ENCODE results near the gene FIG4.
"Not testable (repeated sequence)": the region's sequence is repeated elsewhere in the genome, so short reads cannot be mapped to it uniquely, and the experiment has no call there.

The FIG4 gene

GRCh38 chr6:109854541-109855308 is 163.6 kb downstream of the FIG4 start:
- DNase-seq (ENCODE audit: low spot score), result no peak

DNA sequence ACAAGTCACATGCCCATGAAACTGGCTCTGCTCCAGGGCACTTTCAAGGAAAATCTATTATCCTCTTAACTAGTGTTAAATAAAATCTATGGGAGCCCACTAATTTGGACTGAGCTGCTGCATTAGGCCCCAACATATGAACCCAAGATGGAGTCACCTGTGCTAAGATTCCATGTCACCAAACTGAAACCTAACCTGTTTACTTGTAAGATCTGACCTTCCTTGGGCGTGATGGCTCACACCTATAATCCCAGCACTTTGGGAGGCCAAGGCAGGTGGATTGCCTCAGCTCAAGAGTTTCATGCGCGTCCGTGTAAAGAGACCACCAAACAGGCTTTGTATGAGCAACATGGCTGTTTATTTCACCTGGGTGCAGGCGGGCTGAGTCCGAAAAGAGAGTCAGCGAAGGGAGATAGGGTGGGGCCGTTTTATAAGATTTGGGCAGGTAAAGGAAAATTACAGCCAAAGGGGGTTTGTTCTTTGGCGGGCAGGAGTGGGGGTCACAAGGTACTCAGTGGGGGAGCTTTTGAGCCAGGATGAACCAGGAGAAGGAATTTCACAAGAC is 164.5 kb downstream of the FIG4 start:
- not testable (repeated sequence) for DNase-seq (ENCODE audit: low spot score)

- no peak for DNase-seq (ENCODE audit: low spot score)
Measured at GRCh38 chr6:109861946-109862345, 170.8 kb downstream of the FIG4 start.

DNA sequence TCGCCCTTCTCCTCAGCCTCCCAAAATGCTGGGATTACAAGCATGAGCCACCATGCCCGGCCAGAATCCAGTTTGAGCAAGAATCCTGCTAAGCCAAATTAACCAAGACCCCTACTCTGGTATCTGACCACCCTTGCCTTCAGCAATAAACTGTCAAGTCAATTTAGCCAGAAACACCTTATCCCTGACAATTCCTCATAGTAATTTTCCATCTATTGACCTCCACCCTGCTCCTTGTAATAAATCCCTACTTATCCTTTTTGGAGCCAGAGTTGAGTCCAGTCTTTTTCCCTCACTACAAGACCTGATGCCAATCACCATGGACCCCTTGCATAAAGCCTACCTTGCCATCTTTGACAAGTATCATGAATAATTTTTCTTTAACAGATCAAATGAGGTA is 173.0 kb downstream of the FIG4 start:
- no peak for DNase-seq (ENCODE audit: low spot score)

DNA sequence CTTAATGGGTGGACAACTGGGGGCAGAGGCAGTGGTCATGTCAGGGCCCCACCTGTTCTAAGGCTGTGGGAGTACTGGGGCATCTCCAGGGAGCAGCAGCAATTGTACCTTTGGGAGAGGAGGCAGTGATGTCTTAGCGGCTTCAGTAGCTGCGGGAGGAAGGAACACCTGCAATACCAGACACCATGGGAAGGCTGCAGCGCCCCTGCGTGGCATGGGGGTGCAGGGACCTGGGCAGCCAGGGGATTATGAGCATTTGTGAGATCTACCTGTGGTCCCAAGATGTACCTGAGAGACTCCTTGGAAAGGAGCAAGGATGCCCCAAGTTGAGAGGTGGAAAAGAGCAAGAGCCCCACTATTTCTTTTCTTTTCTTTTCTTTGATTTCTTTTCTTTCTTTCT is 174.9 kb downstream of the FIG4 start:
- DNase-seq (ENCODE audit: low spot score), result no peak

DNA sequence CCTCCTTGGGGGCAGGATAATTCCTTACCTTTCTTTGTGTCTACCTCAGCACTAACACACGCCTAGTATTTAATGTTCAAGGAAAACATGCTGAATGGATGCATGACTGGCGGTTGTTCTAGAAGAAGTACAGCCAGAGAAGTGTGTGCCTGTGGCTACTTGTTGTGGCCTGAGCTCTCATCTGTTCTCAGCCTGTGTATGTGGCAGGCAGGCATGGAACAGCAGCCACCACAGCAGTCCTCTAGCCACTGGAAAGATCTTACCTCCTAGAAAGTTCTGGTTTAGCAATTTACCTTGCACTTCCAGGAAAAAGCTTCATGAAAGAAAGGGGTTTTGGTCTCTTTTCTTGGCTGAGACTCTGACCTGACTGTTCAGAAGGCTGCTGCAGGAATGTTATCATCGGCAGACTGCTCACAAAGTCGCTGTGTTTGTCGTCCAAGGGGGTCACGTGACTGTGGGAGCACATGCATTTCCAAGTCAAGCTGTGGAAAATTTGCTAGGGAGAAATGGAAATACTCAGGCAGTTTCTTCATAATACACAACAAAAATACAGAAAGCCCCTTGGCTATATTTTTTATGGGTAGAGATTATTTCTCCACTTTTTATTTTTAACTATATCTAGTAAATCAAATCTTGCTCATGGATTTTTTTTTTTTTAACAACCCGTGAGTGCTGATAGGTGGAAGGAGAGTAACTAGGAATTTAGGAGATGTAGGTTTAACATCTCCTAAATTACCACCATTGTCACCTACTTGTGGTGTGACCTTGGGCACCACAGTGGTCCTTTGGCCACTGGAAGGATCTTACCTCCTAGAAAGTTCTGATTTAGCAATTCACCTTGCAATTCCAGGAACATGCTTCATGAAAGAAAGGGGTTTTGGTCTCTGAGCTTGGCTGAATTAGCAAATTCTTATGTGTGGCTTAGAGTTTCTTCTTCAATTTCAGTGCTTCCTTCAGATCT is 176.2 kb downstream of the FIG4 start:
- DNase-seq (ENCODE audit: low spot score), result no peak

- no peak for DNase-seq (ENCODE audit: low spot score)
Measured at GRCh38 chr6:109867970-109868358, 176.9 kb downstream of the FIG4 start.

DNA sequence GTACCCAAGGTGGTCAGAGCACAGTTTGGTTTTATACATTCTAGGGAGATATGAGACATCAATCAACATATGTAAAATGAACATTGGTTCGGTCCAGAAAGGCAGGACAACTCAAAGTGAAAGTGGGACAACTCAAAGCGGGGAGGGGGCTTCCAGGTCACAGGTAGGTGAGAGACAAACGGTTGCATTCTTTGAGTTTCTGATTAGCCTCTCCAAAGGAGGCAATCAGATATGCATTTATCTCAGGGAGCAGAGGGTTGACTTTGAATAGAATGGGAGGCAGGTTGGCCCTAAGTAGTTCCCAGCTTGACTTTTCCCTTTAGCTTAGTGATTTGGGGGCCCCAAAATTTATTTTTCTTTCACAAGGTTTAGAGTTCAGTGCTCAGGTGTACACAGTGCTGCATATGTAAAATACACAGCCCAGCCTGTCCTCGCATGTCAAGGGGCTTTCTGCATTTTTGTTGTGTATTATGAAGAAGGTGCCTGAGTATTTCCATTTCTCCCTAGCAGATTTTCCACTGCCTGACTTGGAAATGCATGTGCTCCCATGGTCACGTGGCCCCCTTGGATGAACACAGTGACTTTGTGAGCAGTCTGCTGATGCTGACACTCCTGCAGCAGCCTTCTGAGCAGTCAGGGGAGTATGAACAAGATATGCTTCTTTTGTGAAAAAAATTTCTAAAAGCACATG is 178.4 kb downstream of the FIG4 start:
- DNase-seq (ENCODE audit: low spot score), result not testable (repeated sequence)

DNA sequence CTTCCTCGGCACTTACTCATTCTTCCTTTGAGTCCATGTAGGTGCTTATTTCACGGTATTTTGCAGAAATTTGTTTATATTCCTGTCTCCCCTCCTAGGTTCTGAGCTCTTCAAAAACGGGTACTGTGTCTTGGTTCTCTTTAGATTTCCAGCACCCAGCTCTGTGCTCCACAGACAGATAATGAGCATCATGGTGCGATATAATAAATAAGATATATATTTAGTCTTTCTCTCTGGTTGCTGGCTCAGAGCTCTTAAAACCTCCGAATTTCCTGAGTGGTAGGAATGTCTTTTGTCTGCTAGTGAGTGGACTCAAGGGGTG is 179.0 kb downstream of the FIG4 start:
- DNase-seq (ENCODE audit: low spot score), result no peak

DNA sequence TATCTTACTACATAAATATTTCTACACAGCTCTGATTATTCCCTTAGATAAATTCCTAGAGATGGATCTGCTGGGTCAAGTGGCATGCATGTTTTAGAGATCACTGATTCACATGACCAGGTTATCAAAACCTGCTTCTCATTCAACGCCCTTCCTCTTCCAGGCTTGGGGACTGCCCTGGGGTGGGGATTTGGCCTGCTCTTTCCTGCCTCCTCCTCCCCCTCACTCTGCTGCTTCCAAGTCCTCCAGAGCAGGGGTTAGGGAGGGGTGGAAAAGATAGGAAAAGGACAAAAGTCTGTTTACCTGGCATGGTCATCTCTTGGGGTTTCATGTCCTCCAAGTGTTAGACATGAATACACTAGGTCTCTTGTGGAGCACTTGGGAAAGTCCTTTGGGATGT is 181.5 kb downstream of the FIG4 start:
- DNase-seq (ENCODE audit: low spot score), result no peak

DNA sequence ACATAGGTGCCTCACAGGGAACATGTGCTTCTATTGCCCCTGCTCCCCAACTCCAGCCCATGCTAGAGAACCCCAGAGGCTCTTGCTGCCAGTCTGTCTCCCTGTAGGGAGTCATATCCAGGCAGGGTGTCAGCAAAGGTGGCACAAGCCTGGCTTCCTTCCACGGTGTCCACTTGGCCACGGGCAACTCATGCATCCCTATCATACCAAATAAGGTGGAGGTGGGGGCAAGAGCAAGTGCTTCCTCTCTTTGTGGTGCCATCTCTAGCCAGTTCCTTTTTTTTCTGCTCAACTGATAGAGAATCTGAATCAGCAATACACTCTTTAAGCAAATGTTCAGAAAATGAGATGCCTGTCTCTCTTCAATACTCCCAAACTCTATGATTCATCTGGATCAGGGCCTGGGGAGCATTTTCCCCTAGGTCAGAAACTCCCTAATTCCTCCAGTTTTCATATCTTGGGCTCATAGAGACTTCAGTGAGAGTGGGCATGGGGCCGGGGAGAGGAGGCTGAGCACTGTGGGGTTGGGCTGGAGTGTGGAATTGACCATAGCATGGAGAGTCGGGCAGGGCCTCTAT is 182.0 kb downstream of the FIG4 start:
- DNase-seq (ENCODE audit: low spot score), result no peak

- DNase-seq (ENCODE audit: low spot score), result no peak
Measured at GRCh38 chr6:109874086-109874485, 183.0 kb downstream of the FIG4 start.

- no peak for DNase-seq (ENCODE audit: low spot score)
Measured at GRCh38 chr6:109874621-109875020, 183.5 kb downstream of the FIG4 start.

Measured in HuH-7.5 (cell line).